Omental fat pad (tissue), 4 donors: ENCODE measurements around the gene PPP1R12A. TPM values are rescaled to one million over a fixed set of nuclear protein-coding genes. Genes with fewer than 3 reads are reported as not detected.

Source experiments
- ATAC-seq: fragments of 150-250 bp; one replicate; pipeline ENCODE4 v1.9.1; 2016; ENCODE audit warnings: mild to moderate bottlenecking, moderate library complexity; ENCODE audit not compliant: low FRiP score
- DNase-seq: peaks from one replicate; pipeline ENCODE4 v3.0.0-alpha.2; 2019; ENCODE audit warnings: low spot score
- CTCF ChIP-seq, 3 donors: fragments of 450-650 bp; IDR thresholded peaks; one replicate each; pipeline ENCODE4 v1.5.1; 2016 to 2017; ENCODE audit warnings: antibody characterized with exemption in 3 of 3, mild to moderate bottlenecking in 3 of 3, moderate library complexity in 2 of 3
- total RNA-seq, 4 donors: library from RNA; depleted of rRNA; stranded (reverse); fragments of >200 nt; gene quantifications; one replicate each; pipeline ENCODE4 v1.1.0, GENCODE V29; 2016

Gene PPP1R12A
- total RNA-seq, 4 donors from 2014 or later: 49.3 to 153 (median 78.0) TPM

- DNase-seq (no peak), ATAC-seq (no peak)
- no peak for TF ChIP-seq CTCF (IDR thresholded peaks at IDR 0.05)
Measured at GRCh38 chr12:79837575-79837974, 97.3 kb downstream of the PPP1R12A start.

GRCh38 chr12:79835377-79835843, 99.5 kb downstream of the PPP1R12A start:
- no peak for TF ChIP-seq CTCF (IDR thresholded peaks at IDR 0.05)
- DNase-seq (no peak), ATAC-seq (no peak)

- no peak for TF ChIP-seq CTCF (IDR thresholded peaks at IDR 0.05)
- DNase-seq (no peak), ATAC-seq (no peak)
Measured at GRCh38 chr12:79834712-79835376, 100.1 kb downstream of the PPP1R12A start.

GRCh38 chr12:79830440-79830839, 104.5 kb downstream of the PPP1R12A start:
- no peak for TF ChIP-seq CTCF (IDR thresholded peaks at IDR 0.05)
- no peak for DNase-seq
- no peak for ATAC-seq

GRCh38 chr12:79828924-79829323, 106.0 kb downstream of the PPP1R12A start:
- TF ChIP-seq CTCF (IDR thresholded peaks at IDR 0.05): no peak
- no peak for ATAC-seq

GRCh38 chr12:79827484-79827883, 107.4 kb downstream of the PPP1R12A start:
- no peak for DNase-seq
- no peak for ATAC-seq
- TF ChIP-seq CTCF (IDR thresholded peaks at IDR 0.05): no peak

More at GRCh38 chr12:79828924-79829323, 106.0 kb downstream of the PPP1R12A start:
- no peak for DNase-seq
